LNCAP (cell line): ENCODE measurements around the gene SRGAP1.

Source experiments
- TF ChIP-seq, protein P1 (sequence below): fragments of 450-650 bp; IDR thresholded peaks from 2 replicates; pipeline ENCODE4 v1.5.1; 2017; ENCODE audit warnings: mild to moderate bottlenecking

SRGAP1 gene

DNA sequence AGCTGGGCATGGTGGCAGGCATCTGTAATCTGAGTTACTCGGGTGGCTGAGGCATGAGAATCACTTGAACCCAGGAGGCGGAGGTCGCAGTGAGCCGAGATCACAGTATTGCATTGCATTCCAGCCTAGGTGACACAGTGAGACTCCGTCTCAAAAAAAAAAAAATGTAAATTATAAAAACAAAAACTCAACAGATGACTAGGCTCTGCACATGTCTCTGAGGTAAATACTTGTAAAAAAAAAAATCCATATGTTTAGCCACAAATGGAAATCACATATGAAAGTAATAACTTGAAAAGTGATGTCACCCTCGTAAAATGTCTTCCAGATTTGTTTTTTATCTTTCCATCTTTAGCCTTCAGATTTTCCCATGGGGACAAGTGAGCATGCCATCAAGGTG lies 292.6 kb downstream of the SRGAP1 start:
- TF ChIP-seq, protein P1, sequence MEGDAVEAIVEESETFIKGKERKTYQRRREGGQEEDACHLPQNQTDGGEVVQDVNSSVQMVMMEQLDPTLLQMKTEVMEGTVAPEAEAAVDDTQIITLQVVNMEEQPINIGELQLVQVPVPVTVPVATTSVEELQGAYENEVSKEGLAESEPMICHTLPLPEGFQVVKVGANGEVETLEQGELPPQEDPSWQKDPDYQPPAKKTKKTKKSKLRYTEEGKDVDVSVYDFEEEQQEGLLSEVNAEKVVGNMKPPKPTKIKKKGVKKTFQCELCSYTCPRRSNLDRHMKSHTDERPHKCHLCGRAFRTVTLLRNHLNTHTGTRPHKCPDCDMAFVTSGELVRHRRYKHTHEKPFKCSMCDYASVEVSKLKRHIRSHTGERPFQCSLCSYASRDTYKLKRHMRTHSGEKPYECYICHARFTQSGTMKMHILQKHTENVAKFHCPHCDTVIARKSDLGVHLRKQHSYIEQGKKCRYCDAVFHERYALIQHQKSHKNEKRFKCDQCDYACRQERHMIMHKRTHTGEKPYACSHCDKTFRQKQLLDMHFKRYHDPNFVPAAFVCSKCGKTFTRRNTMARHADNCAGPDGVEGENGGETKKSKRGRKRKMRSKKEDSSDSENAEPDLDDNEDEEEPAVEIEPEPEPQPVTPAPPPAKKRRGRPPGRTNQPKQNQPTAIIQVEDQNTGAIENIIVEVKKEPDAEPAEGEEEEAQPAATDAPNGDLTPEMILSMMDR, result no peak

DNA sequence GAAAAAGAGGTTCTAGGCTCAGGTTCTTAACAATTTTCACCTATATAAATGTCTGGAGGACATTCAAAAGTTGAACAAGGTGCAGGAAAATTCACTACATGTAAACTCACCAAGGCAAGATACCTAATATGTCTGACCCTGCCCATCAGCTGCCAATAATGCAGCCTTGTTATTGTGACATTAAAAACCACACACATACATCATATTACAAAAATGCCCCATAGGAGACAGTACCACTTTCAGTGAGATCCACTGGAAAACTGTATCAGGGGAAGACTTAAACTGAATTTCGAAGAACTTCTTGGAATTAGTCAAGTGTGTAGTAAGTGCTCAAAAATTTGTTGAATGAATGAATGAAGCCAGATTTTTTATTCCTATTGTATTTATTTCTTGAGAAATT lies 294.5 kb downstream of the SRGAP1 start:
- TF ChIP-seq, protein P1, result no peak

DNA sequence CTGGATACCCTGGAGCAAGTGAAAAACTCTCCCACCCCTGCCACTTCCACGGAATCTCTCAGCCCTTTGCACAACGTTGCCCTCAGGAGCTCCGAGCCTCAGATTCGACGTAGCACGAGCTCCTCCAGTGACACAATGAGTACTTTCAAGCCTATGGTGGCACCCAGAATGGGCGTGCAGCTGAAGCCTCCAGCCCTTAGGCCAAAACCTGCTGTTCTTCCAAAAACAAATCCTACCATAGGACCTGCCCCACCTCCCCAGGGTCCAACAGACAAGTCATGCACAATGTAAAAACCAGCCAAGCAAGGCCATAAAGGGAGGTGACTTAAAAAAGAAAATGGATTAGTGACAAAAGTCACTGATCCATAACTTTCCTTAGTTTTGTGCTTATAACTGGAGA lies 297.9 kb downstream of the SRGAP1 start:
- TF ChIP-seq, protein P1, result no peak

DNA sequence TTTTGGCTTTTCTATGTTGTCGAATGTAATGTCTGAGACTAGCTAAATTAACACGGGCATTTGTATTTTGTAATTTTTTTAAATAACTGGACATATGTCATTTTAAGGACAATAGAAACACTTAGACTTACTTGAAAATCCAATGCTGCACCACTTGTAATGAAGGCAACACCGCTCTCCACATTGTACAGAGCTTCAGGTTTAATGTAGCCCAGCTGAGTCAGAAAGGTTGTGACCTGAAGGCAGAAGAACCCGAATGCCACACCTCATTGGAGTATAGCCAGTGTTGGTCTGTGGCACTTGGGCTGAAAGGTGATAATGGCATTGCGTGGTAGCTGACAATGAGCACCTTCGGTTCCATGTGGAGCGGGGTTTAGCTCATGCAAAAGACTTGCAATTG lies 298.3 kb downstream of the SRGAP1 start:
- TF ChIP-seq, protein P1, result no peak

DNA sequence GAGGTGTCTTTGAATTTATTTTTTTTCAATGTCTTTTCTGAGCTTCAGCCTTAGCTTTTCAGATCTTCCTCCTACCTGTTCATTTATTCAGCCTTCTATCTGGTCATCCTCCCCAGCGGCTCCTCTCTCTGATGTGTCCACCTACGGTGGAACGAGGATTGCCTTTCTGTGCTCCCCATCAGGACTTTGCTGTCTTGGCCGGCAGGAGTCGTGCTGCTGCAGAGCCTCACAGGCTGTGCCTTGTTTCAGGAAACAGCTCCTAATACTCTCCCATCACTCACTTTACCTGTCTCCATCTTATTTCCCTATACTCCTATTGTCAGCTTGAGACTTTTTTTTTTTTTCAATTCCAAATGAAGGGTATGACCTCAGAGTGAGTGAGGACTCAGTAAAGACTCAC lies 300.7 kb downstream of the SRGAP1 start:
- TF ChIP-seq, protein P1, result no peak

DNA sequence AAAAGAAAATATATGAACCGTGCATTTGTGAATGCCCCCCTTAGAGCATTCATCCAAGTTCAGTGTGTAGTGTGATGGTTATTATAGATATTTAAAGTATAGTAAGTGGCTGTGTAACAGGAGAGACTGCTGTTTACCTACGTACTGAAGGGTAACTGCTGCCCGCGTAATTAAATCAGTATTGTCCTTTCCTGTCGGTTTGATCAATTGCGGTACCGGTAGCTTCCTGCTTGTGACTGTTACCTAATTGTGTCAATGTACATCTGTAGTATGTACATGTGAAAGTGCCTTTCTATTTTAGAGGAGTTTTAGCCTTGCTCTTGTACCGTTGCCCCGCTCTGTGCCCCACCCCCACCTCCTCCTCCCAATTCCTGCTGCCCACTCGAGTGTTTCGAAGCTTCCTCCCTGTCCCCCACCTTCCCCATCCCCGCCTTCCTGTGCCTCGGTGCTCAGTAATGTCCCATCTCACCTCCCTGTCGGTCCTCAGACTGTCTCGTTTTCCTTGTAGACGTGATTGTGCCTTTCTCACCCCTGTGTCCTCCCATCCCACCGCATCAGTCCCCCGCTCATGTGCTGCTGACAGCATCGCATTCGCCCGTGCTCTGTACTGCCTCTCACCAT lies 302.6 kb downstream of the SRGAP1 start:
- TF ChIP-seq, protein P1, result no peak

DNA sequence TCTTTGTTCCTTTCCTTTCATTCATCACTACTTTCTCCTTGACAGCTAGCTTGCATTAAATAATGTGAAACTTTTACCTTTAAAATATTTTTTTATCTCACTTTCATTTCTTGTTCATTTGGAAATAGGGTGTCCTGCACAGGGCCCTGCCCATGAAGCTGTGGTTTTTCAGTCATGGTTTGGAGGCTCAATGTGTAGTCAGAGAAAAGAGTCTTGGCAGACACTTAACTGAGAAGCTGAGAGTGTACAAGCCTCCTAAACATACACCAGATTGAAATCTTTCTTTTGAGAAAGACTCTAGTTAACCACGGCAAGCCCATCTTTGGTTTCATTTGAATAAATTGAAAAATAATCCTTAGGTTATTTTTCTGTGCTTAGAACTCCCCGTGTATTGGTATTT lies 303.4 kb downstream of the SRGAP1 start:
- TF ChIP-seq, protein P1, result no peak

DNA sequence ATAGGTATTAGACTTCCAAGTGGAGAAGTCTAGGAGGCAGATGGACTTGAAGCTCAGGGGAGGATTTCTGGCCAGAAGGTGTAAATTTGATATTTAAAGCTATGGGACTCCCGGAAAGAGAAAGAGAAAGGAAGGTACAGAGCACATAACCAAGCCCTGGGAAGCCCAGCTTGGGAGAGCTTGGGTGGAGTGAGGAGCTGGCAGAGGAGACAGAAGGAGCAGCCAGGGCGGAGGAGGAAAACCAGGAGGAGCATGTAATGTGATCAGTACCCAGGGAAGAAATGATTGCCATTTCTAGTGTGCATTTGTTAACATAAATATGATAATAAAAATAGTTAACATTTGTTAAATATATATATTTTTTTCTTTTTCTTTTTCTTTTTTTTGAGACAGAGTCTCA lies 310.2 kb downstream of the SRGAP1 start:
- TF ChIP-seq, protein P1, result no peak
